Left kidney (tissue), 2 donors: ENCODE results near the gene GALNS. TPM values are rescaled to one million over a fixed set of nuclear protein-coding genes. Genes with fewer than 3 reads are reported as not detected.

Experiments used
- DNase-seq: peaks from one replicate; pipeline ENCODE4 v3.0.0-alpha.2; 2013
- polyA plus RNA-seq: library from polyadenylated mRNA; unstranded; fragments of 120-200 nt; gene quantifications from one replicate; pipeline ENCODE4 v1.2.1, GENCODE V29; 2013; ENCODE audit not compliant: insufficient read length

GALNS gene
- polyA plus RNA-seq, 1 donor, result 22.2 TPM

DNA sequence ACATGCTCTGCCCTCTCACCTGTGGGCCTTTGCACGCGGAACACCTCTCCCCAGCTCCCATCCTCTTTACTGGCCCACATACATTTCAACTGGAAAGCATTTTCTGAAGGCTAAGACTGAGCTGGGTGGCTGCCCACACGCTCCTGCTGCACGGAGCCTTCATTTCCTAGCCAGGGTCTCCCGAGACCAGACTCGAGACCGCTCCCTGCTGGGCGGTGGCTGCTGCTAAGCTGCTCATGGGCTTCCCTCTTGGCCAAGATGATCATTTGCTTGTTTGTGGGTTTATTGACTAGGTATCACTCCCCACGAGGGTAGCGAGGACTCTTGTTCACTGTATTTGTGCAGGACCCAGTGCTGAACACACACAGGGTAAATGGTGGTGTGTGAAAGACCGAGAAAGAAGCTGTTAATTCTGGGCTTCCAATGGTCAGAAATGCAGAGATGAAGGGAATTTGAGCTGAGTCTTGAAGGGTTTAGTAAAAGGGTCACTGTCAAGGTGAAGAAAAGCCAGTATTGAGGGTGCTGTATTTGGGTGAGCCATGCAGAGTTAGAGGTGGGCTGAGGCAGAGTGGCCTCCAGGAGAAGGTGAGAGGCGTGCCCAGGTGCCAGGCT, 1.1 kb upstream of the GALNS start:
- DNase-seq, result peak; percentile 59

GRCh38 chr16:88856122-88856827, 472 bp downstream of the GALNS start:
- no peak for DNase-seq

DNA sequence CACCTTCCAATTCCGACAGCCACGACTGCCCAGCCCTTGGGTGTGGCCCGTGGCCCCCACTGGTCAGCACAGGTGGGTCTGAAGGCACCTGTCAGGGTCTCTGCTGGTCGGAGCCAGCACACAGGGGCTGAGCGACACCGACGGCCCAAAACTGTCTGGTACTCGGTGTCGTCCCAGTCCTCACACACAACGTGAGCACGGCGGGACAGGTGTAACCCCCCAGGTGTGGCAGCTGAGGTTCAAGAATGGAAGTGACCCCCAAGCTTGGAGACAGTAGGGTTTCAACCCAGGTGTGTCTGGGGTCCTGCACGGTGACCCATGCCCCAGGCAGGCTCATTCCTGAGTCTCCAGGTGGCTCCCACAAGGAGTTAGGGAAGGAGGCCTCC, 1.0 kb downstream of the GALNS start:
- DNase-seq, result no peak

DNA sequence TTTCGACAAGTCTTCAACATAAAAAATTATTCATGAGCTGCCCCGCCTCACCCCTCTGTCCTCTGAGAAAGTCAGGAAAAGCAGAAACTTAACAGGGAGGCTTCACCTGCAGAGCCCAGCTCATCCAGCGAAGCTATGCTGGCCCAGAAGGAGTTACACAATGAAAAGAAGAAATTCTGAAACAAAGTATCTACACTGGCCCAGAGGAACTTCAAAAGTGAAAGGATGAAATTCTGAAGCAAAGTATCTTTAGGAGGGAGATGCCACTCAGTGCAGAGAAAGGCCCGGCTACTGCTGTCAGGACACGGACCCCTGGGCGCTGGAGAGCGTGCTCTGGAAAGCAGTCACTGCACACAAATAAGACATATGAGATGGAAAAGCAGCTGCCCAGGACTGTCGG, 1.6 kb downstream of the GALNS start:
- DNase-seq, result no peak

DNA sequence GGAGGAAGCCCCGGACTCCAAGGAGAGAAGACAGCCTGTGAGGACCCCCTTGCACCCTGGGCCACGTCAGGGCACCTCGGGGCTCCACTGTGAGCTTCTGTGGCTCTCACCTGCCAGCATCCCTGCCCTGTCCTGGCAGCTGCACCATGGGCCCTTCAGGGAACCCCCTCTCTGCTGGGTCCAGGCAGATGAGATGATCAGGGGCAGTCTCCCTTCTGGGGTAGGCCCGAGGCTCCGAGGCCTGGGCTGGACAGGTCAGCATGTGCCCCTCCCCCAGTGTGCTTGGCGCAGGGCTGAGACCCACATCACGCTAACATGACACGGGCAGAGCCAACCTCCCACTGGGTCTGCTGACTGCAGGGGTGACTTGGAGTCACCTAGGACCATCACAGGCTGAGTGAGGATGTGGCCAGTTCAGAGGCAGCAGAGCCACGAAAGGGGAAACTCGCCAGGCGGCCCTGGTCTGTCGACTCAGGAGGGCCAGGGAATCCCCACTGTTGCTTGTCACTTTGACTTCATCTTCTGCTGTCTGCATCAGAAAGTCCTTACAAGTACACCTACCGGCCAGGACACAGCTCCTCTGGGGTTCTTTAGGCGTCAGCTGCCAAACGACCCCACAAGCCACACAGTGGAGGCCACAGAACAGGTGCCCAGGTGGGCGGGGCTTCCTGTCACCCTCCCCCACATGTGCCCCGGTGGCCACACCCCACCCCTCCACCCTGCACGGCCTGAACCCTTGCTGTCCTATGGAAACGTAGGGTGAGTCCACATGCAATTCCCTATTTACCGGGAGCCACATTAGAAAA, 2.2 kb downstream of the GALNS start:
- no peak for DNase-seq

DNA sequence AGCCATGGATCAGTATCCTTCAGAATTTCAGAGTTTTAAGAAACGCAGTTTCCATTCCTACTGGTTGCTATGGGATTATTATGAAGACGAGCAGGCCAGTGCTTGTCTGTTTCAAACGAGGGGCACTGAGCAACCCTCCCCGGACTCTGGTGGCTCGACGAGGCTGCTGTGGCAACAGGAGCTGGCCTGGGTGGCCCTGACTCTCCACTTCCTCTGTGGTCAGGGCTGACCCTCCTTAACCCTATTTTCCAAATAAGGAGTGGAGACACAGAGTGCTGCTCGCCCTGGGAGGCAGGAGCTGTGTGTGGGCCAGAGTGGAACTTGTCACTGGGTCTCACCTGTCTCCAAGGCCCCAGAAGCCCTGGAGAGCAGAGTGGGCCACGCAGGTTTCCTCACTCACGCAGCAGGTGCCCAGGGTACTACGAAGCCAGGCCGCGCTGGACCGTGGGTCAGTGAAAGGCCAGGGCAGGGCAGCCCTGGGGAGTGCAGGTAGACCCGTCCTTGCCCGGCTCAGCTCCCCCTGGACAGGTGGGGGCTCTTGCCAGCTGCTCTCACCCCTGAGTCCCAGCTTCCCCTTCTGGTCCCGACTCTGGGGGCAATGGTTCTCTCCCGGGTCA, 3.3 kb downstream of the GALNS start:
- DNase-seq, result no peak

DNA sequence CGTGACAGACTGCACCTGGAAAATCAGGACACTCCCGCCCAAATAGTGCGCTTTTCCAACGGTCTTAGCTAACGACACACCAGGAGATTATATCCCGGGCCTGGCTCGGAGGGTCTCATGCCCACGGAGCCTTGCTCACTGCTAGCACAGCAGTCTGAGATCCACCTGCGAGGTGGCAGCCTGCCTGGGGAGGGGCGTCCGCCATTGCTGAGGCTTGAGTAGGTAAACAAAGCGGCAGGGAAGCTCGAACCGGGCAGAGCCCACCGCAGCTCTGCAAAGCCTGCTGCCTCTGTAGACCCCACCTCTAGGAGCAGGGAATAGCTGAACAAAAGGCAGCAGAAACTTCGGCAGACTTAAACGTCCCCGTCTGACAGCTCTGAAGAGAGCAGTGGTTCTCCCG, 5.1 kb downstream of the GALNS start:
- DNase-seq, result no peak

DNA sequence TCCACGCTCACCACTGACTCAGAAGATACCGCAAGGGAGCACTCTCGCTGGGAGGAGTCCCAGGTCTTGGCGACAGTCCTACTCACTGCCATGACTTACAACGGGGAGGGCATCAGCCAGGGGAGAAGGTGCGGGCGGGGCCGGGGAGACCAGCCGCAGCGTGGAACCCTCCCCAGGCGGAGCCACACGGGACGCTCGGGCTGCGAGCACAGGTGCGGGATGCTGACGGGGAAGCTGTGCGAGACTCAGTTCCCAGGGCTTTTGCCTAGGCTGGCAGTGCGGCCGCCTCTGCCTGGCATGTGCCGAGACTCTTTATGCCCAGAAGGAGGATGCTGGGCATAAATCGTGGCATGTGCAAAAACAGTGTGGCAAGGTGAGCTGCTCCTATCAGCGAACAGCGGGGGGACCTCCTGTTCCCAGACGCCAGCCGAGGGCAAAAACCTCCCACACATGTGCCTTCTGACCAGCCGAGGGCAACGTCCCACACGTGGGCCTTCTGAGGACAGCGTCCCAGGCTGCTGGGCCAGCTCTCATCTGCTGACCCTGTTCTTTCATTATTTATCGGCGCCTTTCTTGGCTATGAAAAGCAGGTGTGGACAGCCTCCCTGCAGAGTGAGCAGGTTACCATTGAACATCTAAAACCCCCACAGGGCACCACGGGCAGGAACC, 6.1 kb downstream of the GALNS start:
- no peak for DNase-seq

GRCh38 chr16:88848557-88848956, 8.2 kb downstream of the GALNS start:
- no peak for DNase-seq

- no peak for DNase-seq
These were observed 9.1 kb downstream of the GALNS start for GRCh38 chr16:88847654-88848053.

GRCh38 chr16:88846088-88846487, 10.7 kb downstream of the GALNS start:
- no peak for DNase-seq

DNA sequence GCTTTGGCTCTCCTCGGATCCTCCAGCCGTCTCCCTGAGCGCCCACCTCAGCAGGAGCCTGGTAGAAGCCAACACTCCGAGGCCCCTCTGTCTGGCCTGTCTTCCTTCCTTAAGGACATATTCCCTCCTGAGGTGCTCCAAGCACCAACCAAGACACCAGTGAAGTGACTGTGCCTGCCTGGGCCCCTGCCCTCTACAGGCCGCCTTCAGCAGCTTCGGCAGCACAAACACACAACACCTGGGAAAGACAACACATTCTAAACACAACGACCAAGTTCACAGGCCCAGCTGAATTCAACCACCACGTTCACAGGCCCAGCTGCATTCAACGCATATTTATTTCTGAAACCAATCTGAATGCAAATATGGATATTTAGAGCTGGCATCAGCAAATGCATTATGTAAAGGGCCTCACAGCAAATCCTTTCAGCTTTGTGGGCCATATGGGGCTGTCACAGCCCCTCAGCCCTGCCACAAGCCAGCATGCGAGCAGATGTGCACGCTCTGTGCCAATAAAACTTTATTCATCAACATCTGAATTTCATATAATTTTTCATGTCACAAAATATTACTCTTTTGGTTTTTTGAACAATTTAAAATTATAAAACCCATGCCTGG, 12.2 kb downstream of the GALNS start:
- no peak for DNase-seq

DNA sequence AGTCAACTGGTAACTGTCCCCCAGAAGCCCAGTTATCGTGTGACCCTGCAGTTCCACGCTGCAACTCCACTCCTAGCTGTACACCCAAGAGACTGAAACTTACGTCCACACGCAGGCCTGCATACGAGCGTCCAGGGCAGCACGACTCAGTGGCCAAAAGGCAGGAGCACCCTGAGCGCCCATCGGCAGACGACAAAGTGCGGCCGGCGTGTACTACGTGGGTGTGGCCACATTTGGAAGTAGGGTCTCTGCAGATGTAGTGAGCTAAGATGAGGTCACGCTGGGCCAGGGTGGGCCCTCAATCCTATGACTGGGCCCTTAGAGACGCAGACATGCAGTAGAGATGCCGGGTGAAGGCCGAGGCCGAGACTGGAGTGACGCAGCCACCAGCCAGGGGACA, 13.5 kb downstream of the GALNS start:
- no peak for DNase-seq

GRCh38 chr16:88842806-88843205, 13.9 kb downstream of the GALNS start:
- no peak for DNase-seq

- no peak for DNase-seq
These were observed 14.4 kb downstream of the GALNS start for GRCh38 chr16:88842308-88842756.

GRCh38 chr16:88841521-88842307, 15.0 kb downstream of the GALNS start:
- no peak for DNase-seq

- no peak for DNase-seq
These were observed 16.0 kb downstream of the GALNS start for GRCh38 chr16:88840600-88841215.

DNA sequence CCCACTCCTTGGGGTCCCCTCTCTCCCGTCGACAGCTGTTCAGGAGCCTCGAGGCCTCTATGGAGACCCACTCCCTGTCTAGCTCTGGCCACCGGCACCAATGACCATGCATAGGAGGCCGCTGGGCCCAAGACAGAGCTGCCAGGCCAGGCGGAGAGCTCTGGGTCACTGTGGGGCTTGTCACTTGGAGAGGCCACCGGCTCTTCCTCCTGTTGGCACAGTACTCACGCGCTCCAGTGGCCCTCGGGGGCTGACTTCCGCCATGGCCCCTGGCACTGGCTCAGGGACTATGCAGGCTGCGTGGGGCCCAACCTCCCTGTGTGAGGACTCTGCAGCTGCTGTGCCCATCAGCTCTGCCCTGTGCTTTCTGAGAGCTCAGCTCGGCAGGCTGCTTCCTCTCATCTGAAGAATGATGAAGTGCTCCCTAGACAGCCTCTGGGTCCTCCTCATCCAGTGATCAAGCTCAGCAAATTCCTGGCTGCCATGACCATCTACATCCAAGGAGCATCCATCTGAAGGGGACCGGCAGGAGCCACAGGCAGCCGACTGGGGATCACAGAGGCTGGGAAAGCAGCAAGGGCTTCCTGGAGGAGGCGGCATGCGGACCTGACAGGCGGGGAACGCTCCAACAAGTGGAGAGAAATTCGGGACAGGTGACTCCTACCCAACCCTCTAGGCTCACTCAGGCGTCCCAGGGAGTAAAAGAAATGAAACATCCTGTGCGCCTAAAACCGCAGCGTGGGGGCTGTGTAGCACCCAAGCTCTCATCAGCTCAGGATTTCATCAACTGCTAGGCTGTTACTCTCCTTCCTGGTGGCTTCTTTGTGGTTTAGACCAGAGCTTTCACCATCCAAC, 16.8 kb downstream of the GALNS start:
- no peak for DNase-seq

DNA sequence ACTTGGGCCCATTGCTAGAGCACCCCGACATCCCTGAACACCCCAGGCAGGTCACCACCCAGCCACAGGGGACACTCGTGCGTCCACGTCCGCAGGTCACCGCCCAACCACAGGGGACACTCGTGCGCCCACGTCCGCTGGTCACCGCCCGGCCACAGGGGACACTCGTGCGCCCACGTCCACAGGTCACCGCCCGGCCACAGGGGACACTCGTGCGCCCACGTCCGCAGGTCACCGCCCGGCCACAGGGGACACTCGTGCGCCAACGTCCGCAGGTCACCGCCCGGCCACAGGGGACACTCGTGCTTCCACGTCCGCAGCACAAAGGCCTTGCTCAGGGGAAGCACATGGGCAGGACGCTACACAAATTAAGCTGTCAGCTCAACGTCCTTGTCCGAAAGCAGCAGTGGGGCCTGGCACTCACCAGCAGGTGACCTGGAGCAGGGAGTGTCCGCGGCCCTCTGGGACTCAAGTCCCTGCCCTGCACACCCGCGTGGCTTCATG, 17.7 kb downstream of the GALNS start:
- no peak for DNase-seq
